ENCODE measurements around the gene BSDC1.
"Not testable (repeated sequence)": the region's sequence is repeated elsewhere in the genome, so short reads cannot be mapped to it uniquely, and the experiment has no call there.

The BSDC1 gene

GRCh38 chr1:32404946-32405345 lies 10.7 kb upstream of the BSDC1 start:
- H3K4me3 ChIP-seq (replicated peaks in 1 of 2; ENCODE audit: low read depth in 2 of 2, low read length in 2 of 2) = no peak overlapping the region
- no peak for DNase-seq (ENCODE audit: low read depth in 2 of 2)
- no peak for TF ChIP-seq CTCF (IDR thresholded peaks at IDR 0.05; ENCODE audit: low read depth, low read length)

- no peak overlapping the region for H3K4me3 ChIP-seq (replicated peaks in 1 of 2; ENCODE audit: low read depth in 2 of 2, low read length in 2 of 2)
- DNase-seq (ENCODE audit: low read depth in 2 of 2) = peak; percentile 82 to 93
- peak; percentile 94 for TF ChIP-seq CTCF (IDR thresholded peaks at IDR 0.05; ENCODE audit: low read depth, low read length)
Observed at GRCh38 chr1:32400876-32401631, 6.8 kb upstream of the BSDC1 start.

GRCh38 chr1:32399843-32400242 lies 5.6 kb upstream of the BSDC1 start:
- DNase-seq (ENCODE audit: low read depth in 2 of 2) = no peak
- no peak overlapping the region for H3K4me3 ChIP-seq (replicated peaks in 1 of 2; ENCODE audit: low read depth in 2 of 2, low read length in 2 of 2)
- TF ChIP-seq CTCF (IDR thresholded peaks at IDR 0.05; ENCODE audit: low read depth, low read length) = no peak

- no peak overlapping the region for H3K4me3 ChIP-seq (replicated peaks in 1 of 2; ENCODE audit: low read depth in 2 of 2, low read length in 2 of 2)
- no peak for TF ChIP-seq CTCF (IDR thresholded peaks at IDR 0.05; ENCODE audit: low read depth, low read length)
- no peak for DNase-seq (ENCODE audit: low read depth in 2 of 2)
Observed at GRCh38 chr1:32398401-32398800, 4.2 kb upstream of the BSDC1 start.

GRCh38 chr1:32396524-32396923 lies 2.3 kb upstream of the BSDC1 start:
- not testable (repeated sequence) for DNase-seq (ENCODE audit: low read depth in 2 of 2); H3K4me3 ChIP-seq (replicated peaks in 1 of 2; ENCODE audit: low read depth in 2 of 2, low read length in 2 of 2)

- H3K4me3 ChIP-seq (replicated peaks in 1 of 2; ENCODE audit: low read depth in 2 of 2, low read length in 2 of 2) = peak overlapping the region; percentile 74 to 94
- no peak for DNase-seq (ENCODE audit: low read depth in 2 of 2)
- no peak for TF ChIP-seq CTCF (IDR thresholded peaks at IDR 0.05; ENCODE audit: low read depth, low read length)
Observed at GRCh38 chr1:32394890-32395432, 720 bp upstream of the BSDC1 start.

- no peak for TF ChIP-seq CTCF (IDR thresholded peaks at IDR 0.05; ENCODE audit: low read depth, low read length)
- DNase-seq (ENCODE audit: low read depth in 2 of 2) = no peak
- peak overlapping the region; percentile 74 to 94 for H3K4me3 ChIP-seq (replicated peaks in 1 of 2; ENCODE audit: low read depth in 2 of 2, low read length in 2 of 2)
Observed at GRCh38 chr1:32393832-32394140, 455 bp downstream of the BSDC1 start.

All from cardiac fibroblast (primary cell).